Stomach (tissue), 9 donors: ENCODE data around the gene TRAFD1. TPM values are rescaled to one million over a fixed set of nuclear protein-coding genes. Genes with fewer than 3 reads are reported as not detected.
A peak's percentile ranks its signal among the peaks of the same experiment; 100 is the strongest.

ENCODE experiments used
- DNase-seq, 2 donors: peaks; one replicate each; pipeline versions ENCODE4 v3.0.0 to v3.0.0-alpha.2; 2013 to 2019
- H3K27ac ChIP-seq, 5 donors: fragments of 200-600 bp in 4 of 5; sonication (generic) in 4 of 5; one replicate each; pipeline ENCODE4 v1.5.1; 2013 to 2019; ENCODE audit warnings: mild to moderate bottlenecking in 1 of 5, moderate library complexity in 1 of 5
- H3K27me3 ChIP-seq, 3 donors: fragments of 200-600 bp; sonication (generic); one replicate each; pipeline ENCODE4 v1.5.1; 2017 to 2019; ENCODE audit warnings: mixed run types in 1 of 3
- H3K36me3 ChIP-seq, 4 donors: fragments of 200-600 bp; sonication (generic); 1 replicate in 3 of 4; 2 replicates in 1 of 4; pipeline ENCODE4 v1.5.1; 2016 to 2019
- H3K4me1 ChIP-seq, 4 donors: fragments of 200-600 bp; sonication (generic); one replicate each; pipeline ENCODE4 v1.5.1; 2016 to 2019
- H3K4me3 ChIP-seq, 4 donors: fragments of 200-600 bp; sonication (generic) in 3 of 4; one replicate each; pipeline ENCODE4 v1.5.1; 2016 to 2019; ENCODE audit warnings: mild to moderate bottlenecking in 1 of 4
- H3K9me3 ChIP-seq, 4 donors: fragments of 200-600 bp; sonication (generic); one replicate each; pipeline ENCODE4 v1.5.1; 2016 to 2019
- EP300 ChIP-seq: sonication (generic); formaldehyde crosslinking; IDR thresholded peaks from one replicate; pipeline ENCODE4 v1.6.1; 2017; ENCODE audit warnings: antibody characterized with exemption
- POLR2A ChIP-seq, 4 donors: fragments of 450-650 bp; IDR thresholded peaks; one replicate each; pipeline ENCODE4 v1.6.1; 2016; ENCODE audit warnings: antibody characterized with exemption in 4 of 4, control low read depth in 2 of 4, mild to moderate bottlenecking in 1 of 4, moderate library complexity in 1 of 4
- POLR2AphosphoS5 ChIP-seq, 3 donors: sonication (generic); formaldehyde crosslinking; IDR thresholded peaks; one replicate each; pipeline ENCODE4 v1.6.1; 2016; ENCODE audit warnings: antibody characterized with exemption in 3 of 3
- WGBS, 5 donors: extraction: QIAGEN DNeasy Blood & Tissue Kit in 3 of 5; methylation state at CpG; one replicate each; pipeline versions ENCODE4 v1.1.5 to v1.1.7; 2013 to 2018; 5-methylcytosine and 5-hydroxymethylcytosine counted together
- intact Hi-C: fragments of 100-400 bp; cut with DNase I; formaldehyde crosslinking; loops from one replicate; pipeline ENCODE4 v1.15.1; 2023; ENCODE audit warnings: low total_unique reads
- polyA plus RNA-seq, 3 donors: library from polyadenylated mRNA; stranded (reverse); fragments of 200-250 nt; gene quantifications; one replicate each; pipeline ENCODE4 v1.2.3, GENCODE V29; 2013
- total RNA-seq, 5 donors: library from RNA; depleted of rRNA; stranded (reverse); fragments of >200 nt; gene quantifications; one replicate each; pipeline versions ENCODE4 v1.1.0 to v1.2.3, GENCODE V29; 2014 to 2016
- TF ChIP-seq, protein P1 (sequence below), 7 experiments: fragments of 450-650 bp in 4 of 7; fragments of 200-600 bp in 3 of 7; sonication (generic) in 3 of 7; IDR thresholded peaks; one replicate each; pipeline ENCODE4 v1.5.1; 2016 to 2019; ENCODE audit warnings: antibody characterized with exemption in 7 of 7, control low read depth in 2 of 7, mild to moderate bottlenecking in 1 of 7
- donor health status: healthy with polysubstance abuse.
- donor health status: Bipolar disorder and iron deficiency.
- donor health status: healthy.

TRAFD1 gene
- total and polyA plus RNA-seq, 8 donors = 11.3 to 49.0 (median 20.4) TPM

DNA sequence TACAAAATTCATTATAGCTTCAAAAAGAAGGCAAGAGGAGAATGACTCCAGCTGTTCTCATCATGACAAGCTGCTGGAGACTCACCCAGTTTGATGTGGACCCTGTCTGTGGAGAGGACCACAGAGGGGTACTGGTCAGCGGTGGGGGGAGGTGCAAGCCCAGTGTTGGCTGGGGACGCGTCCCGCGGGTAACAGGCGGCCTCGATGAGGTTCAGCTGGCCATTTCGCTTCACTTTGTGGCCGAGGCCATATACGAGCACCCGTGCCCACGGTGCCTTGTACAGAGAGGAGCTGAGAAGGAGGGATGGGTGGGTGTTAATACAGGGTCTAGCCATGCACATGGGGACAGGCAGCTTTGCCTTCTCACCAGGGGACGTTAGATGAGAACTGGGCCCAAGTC lies 67.1 kb downstream of the TRAFD1 start:
- H3K27ac ChIP-seq = no peak overlapping the region
- DNase-seq = no peak
- H3K36me3 ChIP-seq = peaks cover 48 to 98% (median 98%) of the 10 kb centered on the region in 4 donors
- peaks cover 0 to 9% (median 5%) of the 10 kb centered on the region in 4 donors for H3K4me1 ChIP-seq
- WGBS, 5 donors = 93 to 97% (median 94%) methylated on average over 12 to 13 of the region's 13 CpGs
- H3K9me3 ChIP-seq = no peaks in the 10 kb centered on the region
- no peaks in the 10 kb centered on the region for H3K27me3 ChIP-seq
- no peak overlapping the region for H3K4me3 ChIP-seq
- intact Hi-C loops = no loop called here
- TF ChIP-seq POLR2A (IDR thresholded peaks at IDR 0.05) (no peak), EP300 (no peak), POLR2AphosphoS5 (IDR thresholded peaks at IDR 0.05) (no peak)
- TF ChIP-seq, protein P1, sequence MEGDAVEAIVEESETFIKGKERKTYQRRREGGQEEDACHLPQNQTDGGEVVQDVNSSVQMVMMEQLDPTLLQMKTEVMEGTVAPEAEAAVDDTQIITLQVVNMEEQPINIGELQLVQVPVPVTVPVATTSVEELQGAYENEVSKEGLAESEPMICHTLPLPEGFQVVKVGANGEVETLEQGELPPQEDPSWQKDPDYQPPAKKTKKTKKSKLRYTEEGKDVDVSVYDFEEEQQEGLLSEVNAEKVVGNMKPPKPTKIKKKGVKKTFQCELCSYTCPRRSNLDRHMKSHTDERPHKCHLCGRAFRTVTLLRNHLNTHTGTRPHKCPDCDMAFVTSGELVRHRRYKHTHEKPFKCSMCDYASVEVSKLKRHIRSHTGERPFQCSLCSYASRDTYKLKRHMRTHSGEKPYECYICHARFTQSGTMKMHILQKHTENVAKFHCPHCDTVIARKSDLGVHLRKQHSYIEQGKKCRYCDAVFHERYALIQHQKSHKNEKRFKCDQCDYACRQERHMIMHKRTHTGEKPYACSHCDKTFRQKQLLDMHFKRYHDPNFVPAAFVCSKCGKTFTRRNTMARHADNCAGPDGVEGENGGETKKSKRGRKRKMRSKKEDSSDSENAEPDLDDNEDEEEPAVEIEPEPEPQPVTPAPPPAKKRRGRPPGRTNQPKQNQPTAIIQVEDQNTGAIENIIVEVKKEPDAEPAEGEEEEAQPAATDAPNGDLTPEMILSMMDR (IDR thresholded peaks at IDR 0.05) = no peak

GRCh38 chr12:112194601-112195247 lies 69.4 kb downstream of the TRAFD1 start:
- no peak overlapping the region for H3K27ac ChIP-seq
- peaks cover 48 to 100% (median 100%) of the 10 kb centered on the region in 4 donors for H3K36me3 ChIP-seq
- no peak overlapping the region for H3K4me3 ChIP-seq
- DNase-seq = no peak
- intact Hi-C loops = no loop called here
- no peaks in the 10 kb centered on the region for H3K27me3 ChIP-seq
- TF ChIP-seq POLR2A (IDR thresholded peaks at IDR 0.05) (no peak), POLR2AphosphoS5 (IDR thresholded peaks at IDR 0.05) (no peak), EP300 (no peak)
- TF ChIP-seq, protein P1 (IDR thresholded peaks at IDR 0.05) = no peak
- no peaks in the 10 kb centered on the region for H3K9me3 ChIP-seq
- WGBS, 5 donors = 95 to 97% (median 96%) methylated on average over 20 of the region's 20 CpGs
- peaks cover 0 to 9% (median 5%) of the 10 kb centered on the region in 4 donors for H3K4me1 ChIP-seq

- Histone ChIP-seq H3K36me3 (peaks cover 56 to 100% (median 100%) of the 10 kb centered on the region in 4 donors), H3K9me3 (no peaks in the 10 kb centered on the region), H3K4me3 (no peak overlapping the region), H3K27me3 (no peaks in the 10 kb centered on the region), H3K4me1 (no peaks in the 10 kb centered on the region), H3K27ac (no peak overlapping the region)
- TF ChIP-seq POLR2A (IDR thresholded peaks at IDR 0.05) = no peak
- TF ChIP-seq POLR2AphosphoS5 (IDR thresholded peaks at IDR 0.05) = no peak
- TF ChIP-seq, protein P1 (IDR thresholded peaks at IDR 0.05) = no peak
- TF ChIP-seq EP300 = no peak
- 87 to 92% (median 89%) methylated on average over 9 of the region's 9 CpGs for WGBS, 5 donors
- no peak for DNase-seq
- intact Hi-C loops = no loop called here
Measured at GRCh38 chr12:112196196-112196875, 71.0 kb downstream of the TRAFD1 start.

DNA sequence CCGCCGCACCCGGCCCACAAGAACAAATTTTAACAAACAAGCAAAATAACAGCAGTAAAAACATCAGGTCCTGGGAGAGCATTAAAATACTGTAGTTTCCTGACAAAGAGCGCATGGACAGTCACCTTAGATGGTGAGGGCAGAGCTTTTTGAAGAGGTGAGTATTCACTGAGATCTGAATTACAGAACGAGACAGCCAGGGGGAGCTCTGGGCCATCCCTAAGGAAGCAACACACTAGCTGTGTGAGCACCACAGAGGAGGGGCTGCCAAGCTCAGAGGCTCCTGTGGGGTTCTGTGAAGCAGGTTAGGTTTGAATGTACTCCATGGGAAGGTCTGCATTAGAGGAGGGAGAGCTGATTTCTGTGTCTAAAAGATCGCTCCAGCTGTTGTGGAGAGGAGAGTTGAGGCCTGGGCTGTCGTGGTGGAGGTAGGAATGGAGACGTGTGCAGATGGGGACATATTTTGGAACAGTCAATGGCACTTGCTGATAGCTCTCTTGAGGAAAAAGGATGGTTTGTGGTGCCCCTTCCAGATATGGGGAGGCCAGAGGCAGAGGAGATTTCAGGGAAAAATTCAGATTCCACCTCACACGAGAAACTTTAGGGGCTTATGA lies 72.9 kb downstream of the TRAFD1 start:
- peaks cover 46 to 100% (median 99%) of the 10 kb centered on the region in 4 donors for H3K36me3 ChIP-seq
- peak; percentile 46 to 82 for DNase-seq
- intact Hi-C loops = no loop called here
- WGBS, 5 donors = 78 to 82% (median 79%) methylated on average over 9 of the region's 9 CpGs
- H3K4me3 ChIP-seq = no peak overlapping the region
- H3K27me3 ChIP-seq = no peaks in the 10 kb centered on the region
- no peaks in the 10 kb centered on the region for H3K9me3 ChIP-seq
- no peak overlapping the region for H3K27ac ChIP-seq
- no peaks in the 10 kb centered on the region for H3K4me1 ChIP-seq
- TF ChIP-seq, protein P1 (IDR thresholded peaks at IDR 0.05) = peak in 5 of 7 experiments; percentile 29 to 49 (median 37)
- TF ChIP-seq POLR2A (IDR thresholded peaks at IDR 0.05) = no peak
